Measurements from ENCODE around the gene ACKR3. TPM values are rescaled to one million over a fixed set of nuclear protein-coding genes. Genes with fewer than 3 reads are reported as not detected.

ACKR3 gene
- total and polyA plus RNA-seq, 12 donors = 1.1 to 12.8 (median 1.9) TPM

- TF ChIP-seq CTCF (IDR thresholded peaks at IDR 0.05) = no peak
- no peak for TF ChIP-seq POLR2A (IDR thresholded peaks at IDR 0.05)
- DNase-seq = no peak
- intact Hi-C loops (cut with DNase I) = no loop called here
- Histone ChIP-seq H3K4me3 (no peak overlapping the region), H3K36me3 (replicated peaks in 1 of 2) (no peaks in the 10 kb centered on the region), H3K9me3 (replicated peaks in 1 of 3) (no peaks in the 10 kb centered on the region), H3K27me3 (no peaks in the 10 kb centered on the region), H3K27ac (no peak overlapping the region), H3K4me1 (replicated peaks in 1 of 2) (no peaks in the 10 kb centered on the region)
- 55 to 83% (median 70%) methylated on average over 5 to 6 of the region's 6 CpGs for WGBS, 4 donors
Observed at GRCh38 chr2:236536727-236537398, 32.8 kb upstream of the ACKR3 start.

GRCh38 chr2:236538242-236538641, 31.4 kb upstream of the ACKR3 start:
- no peaks in the 10 kb centered on the region for H3K4me1 ChIP-seq (replicated peaks in 1 of 2)
- no peaks in the 10 kb centered on the region for H3K9me3 ChIP-seq (replicated peaks in 1 of 3)
- no peak overlapping the region for H3K4me3 ChIP-seq
- WGBS, 4 donors = 64 to 68% (median 67%) methylated on average over 5 of the region's 5 CpGs
- H3K27me3 ChIP-seq = no peaks in the 10 kb centered on the region
- no peaks in the 10 kb centered on the region for H3K36me3 ChIP-seq (replicated peaks in 1 of 2)
- no peak for TF ChIP-seq POLR2A (IDR thresholded peaks at IDR 0.05)
- TF ChIP-seq CTCF (IDR thresholded peaks at IDR 0.05) = no peak
- no peak for DNase-seq
- no peak overlapping the region for H3K27ac ChIP-seq
- intact Hi-C loops (cut with DNase I) = no loop called here

GRCh38 chr2:236541008-236541562, 28.5 kb upstream of the ACKR3 start:
- intact Hi-C loops (cut with DNase I) = no loop called here
- TF ChIP-seq POLR2A (IDR thresholded peaks at IDR 0.05) (no peak), CTCF (IDR thresholded peaks at IDR 0.05) (no peak)
- no peaks in the 10 kb centered on the region for H3K27me3 ChIP-seq
- WGBS, 4 donors = 69 to 79% (median 75%) methylated on average over 4 of the region's 4 CpGs
- no peak overlapping the region for H3K27ac ChIP-seq
- no peaks in the 10 kb centered on the region for H3K36me3 ChIP-seq (replicated peaks in 1 of 2)
- no peaks in the 10 kb centered on the region for H3K9me3 ChIP-seq (replicated peaks in 1 of 3)
- no peaks in the 10 kb centered on the region for H3K4me1 ChIP-seq (replicated peaks in 1 of 2)
- H3K4me3 ChIP-seq = no peak overlapping the region
- DNase-seq = no peak

GRCh38 chr2:236544362-236544761, 25.3 kb upstream of the ACKR3 start:
- DNase-seq = no peak
- Histone ChIP-seq H3K27me3 (no peaks in the 10 kb centered on the region), H3K9me3 (replicated peaks in 1 of 3) (no peaks in the 10 kb centered on the region), H3K36me3 (replicated peaks in 1 of 2) (no peaks in the 10 kb centered on the region), H3K27ac (no peak overlapping the region), H3K4me1 (replicated peaks in 1 of 2) (no peaks in the 10 kb centered on the region), H3K4me3 (no peak overlapping the region)
- WGBS, 4 donors = 87 to 95% (median 91%) methylated on average over 13 of the region's 13 CpGs
- intact Hi-C loops (cut with DNase I) = no loop called here
- TF ChIP-seq CTCF (IDR thresholded peaks at IDR 0.05) = no peak
- TF ChIP-seq POLR2A (IDR thresholded peaks at IDR 0.05) = no peak
